Left colon (tissue), 2 donors: ENCODE measurements around the gene RET. TPM values are rescaled to one million over a fixed set of nuclear protein-coding genes. Genes with fewer than 3 reads are reported as not detected.

Source experiments
- ATAC-seq: fragments of 200-7000 bp; cut with Tn5 transposase; one replicate; pipeline ENCODE4 v1.9.1; 2020; ENCODE audit warnings: mild to moderate bottlenecking, moderate library complexity
- DNase-seq, 2 donors: peaks; one replicate each; pipeline ENCODE4 v3.0.0-alpha.2; 2020
- intact Hi-C, 2 donors: fragments of 100-400 bp; cut with DNase I in 1 of 2; cut with micrococcal nuclease in 1 of 2; formaldehyde crosslinking; loops; one replicate each; pipeline versions ENCODE4 v1.11.2 to v1.14.0; 2022; cut with DNase I, micrococcal nuclease
- total RNA-seq, 2 donors: library from RNA; stranded (reverse); fragmentation: NEBNext Ultra II Directional; extraction: Animal tissue kit (Norgen Biotek cat#: 25700); gene quantifications; one replicate each; pipeline ENCODE4 v1.2.1, GENCODE V29; 2021
- donor health status: DM: no; HTN: no; CAD: no.
- donor health status: DM: yes; HTN: yes; CAD: no.

Gene RET
- total RNA-seq, 2 donors from 2014 or later = 1.5 to 1.6 TPM

DNA sequence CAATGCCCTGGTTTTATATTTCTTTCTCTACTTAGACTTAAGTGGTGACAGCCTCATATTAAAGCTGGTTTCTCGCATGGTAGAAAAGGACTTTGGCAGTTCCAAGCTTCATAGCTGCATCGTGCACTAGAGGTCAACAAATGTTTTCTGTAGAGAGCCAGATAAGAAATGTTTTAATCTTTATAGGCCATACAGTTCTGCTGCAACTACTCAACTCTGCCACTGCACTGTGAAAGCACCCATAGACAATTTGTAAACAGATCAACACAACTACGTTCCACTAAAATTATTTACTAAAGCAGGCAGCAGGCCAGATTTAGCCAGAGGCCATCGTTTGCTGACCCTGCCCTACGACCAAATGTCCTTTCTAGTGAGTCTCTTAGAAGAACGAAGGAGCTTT, 98.1 kb downstream of the RET start:
- DNase-seq = no peak
- intact Hi-C loops = no loop called here
- ATAC-seq = peak; percentile 31

DNA sequence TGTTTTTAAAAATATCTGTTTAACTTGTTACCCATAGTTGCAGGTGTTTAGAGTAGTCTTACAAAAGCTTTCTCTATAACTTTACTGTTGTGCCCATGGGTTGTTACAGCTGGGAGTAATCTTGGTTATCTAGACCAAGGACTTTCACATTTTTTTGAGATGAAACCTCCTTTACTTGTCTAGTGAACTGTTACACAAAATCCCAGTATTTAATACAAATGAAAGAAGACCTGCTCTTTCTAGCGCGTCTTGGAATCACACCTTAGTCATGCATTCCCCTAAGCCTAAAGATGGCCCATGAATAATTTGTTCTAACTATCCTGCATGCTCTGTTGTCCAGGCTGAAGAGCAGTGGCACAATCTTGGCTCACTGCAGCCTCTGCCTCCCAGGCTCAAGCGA, 99.4 kb downstream of the RET start:
- ATAC-seq = no peak
- intact Hi-C loops = no loop called here
- no peak for DNase-seq

DNA sequence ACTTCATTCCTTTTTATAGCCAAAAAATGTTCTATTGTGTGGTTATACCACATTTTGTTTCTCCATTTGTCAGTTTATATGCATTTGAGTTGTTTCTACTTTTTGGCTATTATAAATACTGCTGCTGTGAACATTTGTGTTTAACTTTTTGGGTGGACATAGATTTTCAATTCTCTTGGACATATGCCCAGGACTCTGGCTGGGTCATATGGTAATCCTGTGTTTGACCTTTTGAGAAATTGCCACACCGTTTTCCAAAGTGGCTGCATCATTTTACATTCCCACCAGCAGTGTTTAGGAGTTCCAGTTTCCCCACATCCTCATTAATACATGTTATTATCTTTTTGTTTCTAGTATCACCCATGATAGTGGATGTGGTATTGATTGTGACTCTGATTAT, 100.7 kb downstream of the RET start:
- no peak for DNase-seq
- intact Hi-C loops = no loop called here
- no peak for ATAC-seq

Other genes starting within 250 kb of the RET start
- gene CSGALNACT2, start 61.4 kb downstream of the RET start, total RNA-seq = 1 to 10 TPM; 4.7 to 6.7 TPM
- gene RASGEF1A, start 190.0 kb downstream of the RET start, total RNA-seq = 1 to 10 TPM in 1 of 2 donors, under 1 TPM in 1; 0.47 to 2.7 TPM